Fibroblast of villous mesenchyme (primary cell): Measurements from ENCODE around the gene MEX3A. TPM values are rescaled to one million over a fixed set of nuclear protein-coding genes. Genes with fewer than 3 reads are reported as not detected.

ENCODE experiments used
- DNase-seq: peaks from one replicate; pipeline ENCODE4 v3.0.0-alpha.2; 2010; ENCODE audit warnings: low read depth
- H3K4me3 ChIP-seq: 2 replicates; pipeline ENCODE4 v1.5.1; 2011; ENCODE audit warnings: low read depth, mild to moderate bottlenecking, low read length
- total RNA-seq: library from RNA; depleted of rRNA; stranded (reverse); fragments of >200 nt; gene quantifications from 2 replicates; pipeline ENCODE4 v1.2.3, GENCODE V29; 2012
- TF ChIP-seq, protein P1 (sequence below): IDR thresholded peaks from 2 replicates; pipeline ENCODE4 v1.5.1; 2012; ENCODE audit warnings: low read depth, mild to moderate bottlenecking, low read length; ENCODE audit not compliant: insufficient read depth

Gene MEX3A
- total RNA-seq, 1 donor = 1.7 TPM

GRCh38 chr1:156033011-156033410 is 49.3 kb downstream of the MEX3A start:
- DNase-seq = no peak
- TF ChIP-seq, protein P1, sequence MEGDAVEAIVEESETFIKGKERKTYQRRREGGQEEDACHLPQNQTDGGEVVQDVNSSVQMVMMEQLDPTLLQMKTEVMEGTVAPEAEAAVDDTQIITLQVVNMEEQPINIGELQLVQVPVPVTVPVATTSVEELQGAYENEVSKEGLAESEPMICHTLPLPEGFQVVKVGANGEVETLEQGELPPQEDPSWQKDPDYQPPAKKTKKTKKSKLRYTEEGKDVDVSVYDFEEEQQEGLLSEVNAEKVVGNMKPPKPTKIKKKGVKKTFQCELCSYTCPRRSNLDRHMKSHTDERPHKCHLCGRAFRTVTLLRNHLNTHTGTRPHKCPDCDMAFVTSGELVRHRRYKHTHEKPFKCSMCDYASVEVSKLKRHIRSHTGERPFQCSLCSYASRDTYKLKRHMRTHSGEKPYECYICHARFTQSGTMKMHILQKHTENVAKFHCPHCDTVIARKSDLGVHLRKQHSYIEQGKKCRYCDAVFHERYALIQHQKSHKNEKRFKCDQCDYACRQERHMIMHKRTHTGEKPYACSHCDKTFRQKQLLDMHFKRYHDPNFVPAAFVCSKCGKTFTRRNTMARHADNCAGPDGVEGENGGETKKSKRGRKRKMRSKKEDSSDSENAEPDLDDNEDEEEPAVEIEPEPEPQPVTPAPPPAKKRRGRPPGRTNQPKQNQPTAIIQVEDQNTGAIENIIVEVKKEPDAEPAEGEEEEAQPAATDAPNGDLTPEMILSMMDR = no peak
- no peak overlapping the region for H3K4me3 ChIP-seq

DNA sequence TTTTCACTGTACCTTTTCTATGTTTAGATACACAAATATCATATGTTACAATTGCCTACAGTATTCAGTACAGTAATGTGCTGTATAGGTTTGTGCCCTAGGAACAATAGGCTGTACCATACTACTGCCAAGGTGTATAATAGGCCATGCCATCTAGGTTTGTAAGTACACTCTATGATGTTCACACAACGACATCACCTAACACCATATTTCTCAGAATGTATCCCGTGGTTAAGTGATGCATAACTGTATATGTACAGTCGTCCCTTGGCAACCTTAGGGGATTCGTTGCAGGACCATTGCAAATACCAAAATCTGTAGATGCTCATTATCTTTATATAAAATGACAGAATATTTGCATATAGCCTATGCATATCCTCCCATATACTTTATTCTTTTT is 55.7 kb downstream of the MEX3A start:
- TF ChIP-seq, protein P1 = no peak

DNA sequence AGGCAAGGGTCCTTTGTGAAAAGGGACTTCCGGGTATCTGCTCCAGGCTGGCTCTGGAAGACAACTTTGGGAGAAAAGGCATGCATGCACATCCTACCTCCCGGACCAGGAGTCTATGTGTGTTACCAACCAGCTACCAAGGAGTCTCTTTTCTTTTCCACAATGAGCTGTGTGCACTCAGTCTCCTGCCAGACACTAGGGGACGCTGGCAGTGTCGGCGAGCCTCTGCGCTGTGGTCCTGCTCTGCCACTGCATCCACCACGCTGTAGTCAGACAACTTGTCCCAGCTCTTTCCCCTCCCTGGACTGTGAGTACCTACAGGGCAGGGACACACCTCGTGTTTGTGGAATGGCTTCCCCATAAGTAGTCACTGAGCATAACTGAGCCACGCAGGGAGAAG is 56.4 kb downstream of the MEX3A start:
- H3K4me3 ChIP-seq = no peak overlapping the region
- DNase-seq = peak; percentile 49
- TF ChIP-seq, protein P1 = peak; percentile 86

More for the DNA sequence above, 55.7 kb downstream of the MEX3A start:
- no peak overlapping the region for H3K4me3 ChIP-seq
- no peak for DNase-seq

- TF ChIP-seq, protein P1 = no peak
- DNase-seq = no peak
- H3K4me3 ChIP-seq = no peak overlapping the region
Measured at GRCh38 chr1:156024801-156025200, 57.5 kb downstream of the MEX3A start.

Other genes starting within 250 kb of the MEX3A start
- 35.8 and 42.7 TPM in 2 replicates for gene GON4L, start 225.3 kb downstream of the MEX3A start, total RNA-seq
- gene SYT11, start 222.9 kb downstream of the MEX3A start, total RNA-seq = 27.4 and 47.5 TPM in 2 replicates
- gene RIT1, start 171.1 kb downstream of the MEX3A start, total RNA-seq = 44.5 and 54.8 TPM in 2 replicates
- gene KHDC4, start 148.1 kb downstream of the MEX3A start, total RNA-seq = 23.8 and 42.7 TPM in 2 replicates
- gene RXFP4, start 140.8 kb downstream of the MEX3A start, total RNA-seq = not detected in 2 replicates
- 137 and 146 TPM in 2 replicates for gene ARHGEF2, start 103.9 kb downstream of the MEX3A start, total RNA-seq
- gene SSR2, start 61.5 kb downstream of the MEX3A start, total RNA-seq = 381 and 386 TPM in 2 replicates
- 13.5 and 20.3 TPM in 2 replicates for gene UBQLN4, start 28.7 kb downstream of the MEX3A start, total RNA-seq
- gene LAMTOR2, start 27.7 kb downstream of the MEX3A start, total RNA-seq = 38.3 and 40.6 TPM in 2 replicates
- gene RAB25, start 21.3 kb downstream of the MEX3A start, total RNA-seq = not detected in 2 replicates
- gene LMNA, start 32.2 kb upstream of the MEX3A start, total RNA-seq = 694 and 1,059 TPM in 2 replicates
- 0.43 and 0.64 TPM in 2 replicates for gene SEMA4A, start 71.1 kb upstream of the MEX3A start, total RNA-seq
- gene SLC25A44, start 111.6 kb upstream of the MEX3A start, total RNA-seq = 17.1 and 18.6 TPM in 2 replicates
- gene PMF1, start 130.5 kb upstream of the MEX3A start, total RNA-seq = 30.2 and 50.9 TPM in 2 replicates
- not detected in 2 replicates for gene BGLAP, start 159.7 kb upstream of the MEX3A start, total RNA-seq
- 0.43 and 0.64 TPM in 2 replicates for gene PAQR6, start 165.6 kb upstream of the MEX3A start, total RNA-seq
- 52.2 and 63.5 TPM in 2 replicates for gene SMG5, start 200.4 kb upstream of the MEX3A start, total RNA-seq
- 0.86 and 1.3 TPM in 2 replicates for gene TMEM79, start 201.9 kb upstream of the MEX3A start, total RNA-seq
- gene GLMP, start 213.2 kb upstream of the MEX3A start, total RNA-seq = 55.3 and 55.4 TPM in 2 replicates
- gene VHLL, start 216.8 kb upstream of the MEX3A start, total RNA-seq = 0.32 TPM in 1 of 2 replicates, not detected in the other